ENCODE measurements around the gene SPIC.
"Not testable (repeated sequence)": the region's sequence is repeated elsewhere in the genome, so short reads cannot be mapped to it uniquely, and the experiment has no call there.

The SPIC gene

DNA sequence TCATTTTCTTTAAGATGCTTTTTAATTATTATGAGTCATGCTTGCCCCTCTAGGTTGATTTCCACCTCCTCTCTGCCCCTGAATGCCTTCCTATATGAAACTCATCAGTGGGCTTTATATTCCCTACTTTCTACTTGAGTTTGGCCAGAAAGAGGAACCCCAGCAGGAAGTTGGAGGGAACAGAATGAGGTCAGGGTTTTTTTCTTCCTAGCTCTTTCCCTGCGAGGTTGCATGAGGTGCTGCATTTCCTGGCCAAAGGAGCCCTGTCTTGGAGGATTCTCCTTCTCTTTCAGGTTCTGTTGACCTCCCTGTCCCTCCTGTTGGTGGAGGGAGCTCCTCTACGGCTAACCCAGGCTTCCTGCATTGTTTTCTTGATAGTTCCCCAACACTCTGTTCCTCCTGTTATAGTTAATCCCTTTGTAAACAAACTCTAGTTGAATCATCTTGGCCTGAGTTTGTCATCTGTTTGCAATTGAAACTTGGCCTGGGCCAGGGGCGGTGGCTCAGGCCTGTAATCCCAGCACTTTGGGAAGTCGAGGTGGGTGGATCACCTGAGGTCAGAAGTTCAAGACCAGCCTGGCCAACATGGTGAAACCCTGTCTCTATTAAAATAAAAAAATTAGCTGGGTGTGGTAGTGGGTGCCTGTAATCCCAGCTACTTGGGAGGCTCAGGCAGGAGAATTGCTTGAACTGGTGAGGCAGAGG lies 15.3 kb upstream of the SPIC start:
- Histone ChIP-seq H3K27ac (ENCODE audit: low read depth, low read length) (no peak overlapping the region), H3K9me2 (replicated peaks; ENCODE audit: control insufficient read depth, low read length) (no peaks in the 10 kb centered on the region), H3K36me3 (ENCODE audit: control insufficient read depth, low read length) (no peaks in the 10 kb centered on the region), H3K4me2 (ENCODE audit: low read length) (no peak overlapping the region), H3K27me3 (ENCODE audit: control insufficient read depth, low read length) (no peaks in the 10 kb centered on the region), H3F3A (ENCODE audit: control insufficient read depth, insufficient read depth) (no peaks in the 10 kb centered on the region), H3K4me3 (ENCODE audit: low read length) (no peak overlapping the region), H3K79me2 (ENCODE audit: control insufficient read depth, low read length) (no peaks in the 10 kb centered on the region), H4K20me1 (ENCODE audit: control insufficient read depth, insufficient read depth, low read depth, low read length) (no peaks in the 10 kb centered on the region), H3K9me3 (ENCODE audit: control insufficient read depth, insufficient read depth, low read length) (no peaks in the 10 kb centered on the region), H3K4me1 (ENCODE audit: control insufficient read depth, low read length) (no peaks in the 10 kb centered on the region)
- no peak for TF ChIP-seq EZH2phosphoT487 (IDR thresholded peaks at IDR 0.05; ENCODE audit: borderline replicate concordance, low read length)
- TF ChIP-seq, protein P1, sequence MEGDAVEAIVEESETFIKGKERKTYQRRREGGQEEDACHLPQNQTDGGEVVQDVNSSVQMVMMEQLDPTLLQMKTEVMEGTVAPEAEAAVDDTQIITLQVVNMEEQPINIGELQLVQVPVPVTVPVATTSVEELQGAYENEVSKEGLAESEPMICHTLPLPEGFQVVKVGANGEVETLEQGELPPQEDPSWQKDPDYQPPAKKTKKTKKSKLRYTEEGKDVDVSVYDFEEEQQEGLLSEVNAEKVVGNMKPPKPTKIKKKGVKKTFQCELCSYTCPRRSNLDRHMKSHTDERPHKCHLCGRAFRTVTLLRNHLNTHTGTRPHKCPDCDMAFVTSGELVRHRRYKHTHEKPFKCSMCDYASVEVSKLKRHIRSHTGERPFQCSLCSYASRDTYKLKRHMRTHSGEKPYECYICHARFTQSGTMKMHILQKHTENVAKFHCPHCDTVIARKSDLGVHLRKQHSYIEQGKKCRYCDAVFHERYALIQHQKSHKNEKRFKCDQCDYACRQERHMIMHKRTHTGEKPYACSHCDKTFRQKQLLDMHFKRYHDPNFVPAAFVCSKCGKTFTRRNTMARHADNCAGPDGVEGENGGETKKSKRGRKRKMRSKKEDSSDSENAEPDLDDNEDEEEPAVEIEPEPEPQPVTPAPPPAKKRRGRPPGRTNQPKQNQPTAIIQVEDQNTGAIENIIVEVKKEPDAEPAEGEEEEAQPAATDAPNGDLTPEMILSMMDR (IDR thresholded peaks at IDR 0.05; ENCODE audit: low read depth, low read length, poor library complexity, severe bottlenecking): no peak

DNA sequence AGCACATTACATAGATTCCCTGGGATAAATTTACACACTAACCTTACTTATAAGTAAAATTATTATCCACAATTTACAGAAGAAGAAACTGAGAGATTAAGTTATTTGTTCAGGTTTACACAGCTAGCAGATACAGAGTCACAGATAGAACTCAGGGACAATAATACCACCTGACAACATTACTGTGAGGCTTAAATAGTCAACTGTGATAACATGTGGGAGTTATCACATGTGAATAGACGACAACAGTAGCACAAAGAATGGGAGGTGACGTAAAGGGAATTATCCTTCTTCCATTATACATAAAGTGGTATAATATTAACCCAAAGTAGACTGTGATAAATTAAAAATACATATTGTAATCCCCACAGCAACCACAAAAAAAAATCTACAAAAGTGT lies 6.2 kb upstream of the SPIC start:
- Histone ChIP-seq H3K4me2 (ENCODE audit: low read length) (no peak overlapping the region), H4K20me1 (ENCODE audit: control insufficient read depth, insufficient read depth, low read depth, low read length) (no peaks in the 10 kb centered on the region), H3K79me2 (ENCODE audit: control insufficient read depth, low read length) (no peaks in the 10 kb centered on the region), H3K27ac (ENCODE audit: low read depth, low read length) (no peak overlapping the region), H3K4me1 (ENCODE audit: control insufficient read depth, low read length) (no peaks in the 10 kb centered on the region), H3K9me2 (replicated peaks; ENCODE audit: control insufficient read depth, low read length) (no peaks in the 10 kb centered on the region), H3K4me3 (ENCODE audit: low read length) (no peak overlapping the region), H3K27me3 (ENCODE audit: control insufficient read depth, low read length) (no peaks in the 10 kb centered on the region), H3K36me3 (ENCODE audit: control insufficient read depth, low read length) (no peaks in the 10 kb centered on the region), H3K9me3 (ENCODE audit: control insufficient read depth, insufficient read depth, low read length) (no peaks in the 10 kb centered on the region), H3F3A (ENCODE audit: control insufficient read depth, insufficient read depth) (no peaks in the 10 kb centered on the region)
- TF ChIP-seq, protein P1 (IDR thresholded peaks at IDR 0.05; ENCODE audit: low read depth, low read length, poor library complexity, severe bottlenecking): no peak

DNA sequence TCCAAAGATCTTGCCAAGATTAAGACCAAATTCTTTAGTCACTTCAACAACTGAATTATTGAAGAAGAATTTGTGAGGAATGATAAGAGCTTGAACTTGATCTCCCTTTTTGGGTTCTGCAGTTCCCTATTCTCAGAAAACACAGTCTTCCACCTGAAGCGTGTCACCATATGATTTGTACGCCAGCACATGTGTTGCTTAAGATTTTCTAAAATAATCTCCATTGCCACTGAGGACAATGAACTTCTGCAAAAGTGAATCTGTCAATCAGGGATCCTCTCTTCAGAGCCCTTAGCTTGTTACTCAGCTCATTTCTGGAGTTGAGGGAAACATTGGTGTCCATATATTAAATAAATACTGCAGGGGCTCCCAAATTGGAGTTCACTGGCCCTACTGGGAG lies 4.2 kb upstream of the SPIC start:
- no peaks in the 10 kb centered on the region for H3K27me3 ChIP-seq (ENCODE audit: control insufficient read depth, low read length)
- no peak overlapping the region for H3K4me3 ChIP-seq (ENCODE audit: low read length)
- H4K20me1 ChIP-seq (ENCODE audit: control insufficient read depth, insufficient read depth, low read depth, low read length): no peaks in the 10 kb centered on the region
- no peak overlapping the region for H3K27ac ChIP-seq (ENCODE audit: low read depth, low read length)
- no peaks in the 10 kb centered on the region for H3K36me3 ChIP-seq (ENCODE audit: control insufficient read depth, low read length)
- TF ChIP-seq, protein P1 (IDR thresholded peaks at IDR 0.05; ENCODE audit: low read depth, low read length, poor library complexity, severe bottlenecking): no peak
- TF ChIP-seq EZH2phosphoT487 (IDR thresholded peaks at IDR 0.05; ENCODE audit: borderline replicate concordance, low read length): no peak
- H3K4me1 ChIP-seq (ENCODE audit: control insufficient read depth, low read length): no peaks in the 10 kb centered on the region
- H3K79me2 ChIP-seq (ENCODE audit: control insufficient read depth, low read length): no peaks in the 10 kb centered on the region
- no peaks in the 10 kb centered on the region for H3K9me2 ChIP-seq (replicated peaks; ENCODE audit: control insufficient read depth, low read length)
- no peaks in the 10 kb centered on the region for H3F3A ChIP-seq (ENCODE audit: control insufficient read depth, insufficient read depth)
- H3K4me2 ChIP-seq (ENCODE audit: low read length): no peak overlapping the region
- no peaks in the 10 kb centered on the region for H3K9me3 ChIP-seq (ENCODE audit: control insufficient read depth, insufficient read depth, low read length)

DNA sequence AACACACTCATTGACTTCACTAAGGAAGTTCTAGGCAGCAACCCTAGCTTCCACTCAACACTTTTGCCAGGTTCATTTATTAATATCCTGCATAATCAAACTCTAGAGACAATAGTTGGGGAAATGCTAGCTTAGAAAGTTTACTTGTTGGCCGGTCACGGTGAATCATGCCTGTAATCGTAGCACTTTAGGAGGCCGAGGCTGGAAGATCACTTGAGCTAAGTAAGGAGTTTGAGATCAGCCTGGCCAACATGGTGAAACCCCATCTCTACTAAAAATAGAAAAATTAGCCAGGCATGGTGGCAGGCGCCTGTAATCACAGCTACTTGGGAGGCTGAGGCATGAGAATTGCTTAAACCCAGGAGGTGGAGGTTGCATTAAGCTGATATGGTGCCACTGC lies 3.3 kb upstream of the SPIC start:
- H3K4me3 ChIP-seq (ENCODE audit: low read length); H4K20me1 ChIP-seq (ENCODE audit: control insufficient read depth, insufficient read depth, low read depth, low read length); H3K9me2 ChIP-seq (replicated peaks; ENCODE audit: control insufficient read depth, low read length); H3K27ac ChIP-seq (ENCODE audit: low read depth, low read length); H3K4me1 ChIP-seq (ENCODE audit: control insufficient read depth, low read length); H3F3A ChIP-seq (ENCODE audit: control insufficient read depth, insufficient read depth); H3K79me2 ChIP-seq (ENCODE audit: control insufficient read depth, low read length); H3K27me3 ChIP-seq (ENCODE audit: control insufficient read depth, low read length); H3K9me3 ChIP-seq (ENCODE audit: control insufficient read depth, insufficient read depth, low read length); H3K36me3 ChIP-seq (ENCODE audit: control insufficient read depth, low read length); H3K4me2 ChIP-seq (ENCODE audit: low read length): not testable (repeated sequence)

All from DOHH2 (cell line).